ENCODE results near the gene S100Z. TPM values are rescaled to one million over a fixed set of nuclear protein-coding genes. Genes with fewer than 3 reads are reported as not detected.

S100Z gene
- not detected in 2 replicates for total RNA-seq

DNA sequence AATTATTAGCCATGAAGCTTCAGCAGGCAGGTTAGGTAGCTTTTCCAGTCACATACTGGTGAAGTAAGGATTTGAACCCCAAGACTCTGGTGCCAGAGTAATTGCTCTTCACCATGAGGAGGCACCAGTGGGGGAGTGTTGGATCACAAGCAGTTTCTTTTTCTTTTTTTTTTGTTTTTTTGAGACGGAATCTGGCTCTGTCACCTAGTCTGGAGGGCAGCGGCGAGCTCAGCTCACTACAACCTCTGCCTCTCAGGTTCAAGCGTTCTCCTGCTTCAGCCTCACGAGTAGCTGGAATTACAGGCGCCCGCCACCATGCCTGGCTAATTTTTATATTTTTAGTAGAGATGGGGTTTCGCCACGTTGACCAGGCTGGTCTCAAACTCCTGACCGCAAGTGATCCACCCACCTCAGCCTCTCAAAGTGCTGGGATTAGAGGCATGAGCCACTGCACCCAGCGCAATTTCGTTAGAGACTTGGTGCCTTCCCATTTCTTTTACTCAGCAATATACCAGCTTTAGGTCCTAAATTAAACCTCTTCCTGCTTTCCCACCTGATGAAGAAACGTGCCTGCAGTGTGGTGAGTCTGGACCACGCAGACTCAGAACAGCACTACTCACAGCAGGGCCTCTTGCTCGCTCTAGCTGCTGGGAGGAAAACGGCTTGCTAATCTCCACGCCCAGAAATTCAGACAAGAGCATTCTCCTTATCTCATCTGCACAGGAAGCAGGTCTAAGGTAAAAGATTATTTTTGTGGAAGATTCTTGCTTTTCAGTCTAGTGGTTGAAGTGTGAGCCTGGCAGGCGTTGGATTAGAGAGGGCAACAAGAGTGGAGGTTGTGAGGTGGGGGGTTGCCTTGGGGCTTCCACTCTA is at the start of gene S100Z:
S100Z (plus strand) TSS at position 596 of the 873 bp plus-strand sequence. CDS start 25,346 bp downstream, outside the sequence.

DNA sequence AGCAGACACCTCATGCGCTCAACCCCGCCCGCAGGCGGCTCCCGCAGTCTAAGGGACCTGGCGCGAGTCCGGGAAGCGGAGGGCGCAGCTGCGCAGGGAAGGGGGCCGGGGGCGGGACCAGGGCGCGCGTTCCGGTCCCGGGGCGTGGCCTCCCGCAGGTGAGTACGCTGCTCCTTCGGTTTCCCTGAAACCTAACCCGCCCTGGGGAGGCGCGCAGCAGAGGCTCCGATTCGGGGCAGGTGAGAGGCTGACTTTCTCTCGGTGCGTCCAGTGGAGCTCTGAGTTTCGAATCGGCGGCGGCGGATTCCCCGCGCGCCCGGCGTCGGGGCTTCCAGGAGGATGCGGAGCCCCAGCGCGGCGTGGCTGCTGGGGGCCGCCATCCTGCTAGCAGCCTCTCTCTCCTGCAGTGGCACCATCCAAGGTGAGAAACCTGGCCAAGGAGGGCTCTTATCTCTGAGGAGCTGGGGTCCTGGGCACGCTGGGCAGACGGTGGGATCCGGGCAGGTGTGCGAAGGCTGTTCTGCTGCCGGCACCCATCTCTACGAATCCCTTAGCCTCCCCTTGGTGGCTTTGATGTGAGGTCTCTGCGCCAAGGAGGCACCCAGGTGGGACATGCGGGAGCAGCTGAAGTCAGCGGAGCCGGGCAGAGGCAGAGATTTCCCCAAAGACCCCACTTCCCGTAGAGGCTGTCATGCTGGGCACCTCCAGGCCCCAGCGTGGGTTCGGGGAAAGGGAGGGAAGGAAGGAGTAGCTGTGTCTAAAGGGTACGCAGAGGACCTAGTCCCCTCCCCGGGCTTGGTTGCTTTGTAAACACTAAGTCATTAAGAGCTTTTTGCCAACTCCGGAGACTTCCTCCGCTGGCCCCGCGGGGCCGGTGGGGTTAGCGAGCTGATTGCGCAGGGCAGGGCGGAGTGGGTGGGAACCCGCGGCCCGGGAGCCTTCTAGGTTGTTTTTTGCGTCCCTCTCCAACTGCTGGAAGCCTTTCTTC is 30.7 kb upstream of the S100Z start, which contains the start of gene F2RL1:
F2RL1 (plus strand) TSS at position 187 of the 988 bp plus-strand sequence; CDS start at position 340, 153 bp downstream.

DNA sequence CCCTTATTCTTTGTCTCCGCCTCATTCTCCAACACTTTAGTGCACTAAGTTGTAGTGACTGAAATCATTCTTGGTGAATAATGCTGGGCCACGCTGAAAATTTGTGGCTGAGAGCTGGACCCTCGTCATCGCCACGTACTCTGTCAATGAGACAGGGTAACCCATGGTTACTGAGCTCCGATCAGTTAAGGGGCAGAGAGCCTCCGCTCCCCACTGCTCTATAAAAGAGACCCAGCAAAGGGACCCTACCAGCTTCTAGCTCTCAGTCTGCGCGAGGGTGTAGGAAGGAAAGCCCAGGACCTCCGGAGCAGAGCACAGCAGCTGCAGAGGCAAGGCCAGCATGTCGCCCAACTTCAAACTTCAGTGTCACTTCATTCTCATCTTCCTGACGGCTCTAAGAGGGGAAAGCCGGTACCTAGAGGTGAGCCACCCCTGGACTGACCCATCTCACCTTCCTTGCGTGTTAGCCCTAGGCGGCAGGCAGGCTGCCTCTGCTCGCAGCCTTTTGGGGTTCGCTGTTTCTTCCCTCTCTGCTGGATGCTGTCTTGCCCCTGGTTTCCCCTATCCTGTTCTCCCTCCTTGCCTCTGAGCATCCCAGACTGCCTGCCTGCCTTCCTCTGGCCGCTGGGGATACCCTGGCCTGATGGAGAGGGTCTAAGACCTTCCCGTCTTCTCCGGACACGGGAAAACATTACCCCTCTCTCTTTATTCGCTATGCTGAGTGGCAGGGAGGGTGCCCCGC is 103.2 kb downstream of the S100Z start, which contains the start of gene CRHBP:
CRHBP (plus strand) TSS at position 251 of the 742 bp plus-strand sequence; CDS start at position 341, 90 bp downstream.

Other genes starting within 250 kb of the S100Z start
- not detected in 2 replicates for gene F2RL2, start 226.6 kb upstream of the S100Z start, total RNA-seq
- 19.8 and 25.6 TPM in 2 replicates for gene F2R, start 133.9 kb upstream of the S100Z start, total RNA-seq
- gene F2RL1, start 31.0 kb upstream of the S100Z start, total RNA-seq = 32.2 and 94.9 TPM in 2 replicates
- 0.24 TPM in 1 of 2 replicates, not detected in the other for gene CRHBP, start 103.0 kb downstream of the S100Z start, total RNA-seq
- 23.1 and 28.1 TPM in 2 replicates for gene AGGF1, start 180.4 kb downstream of the S100Z start, total RNA-seq
- 1.4 and 3.2 TPM in 2 replicates for gene ZBED3, start 237.3 kb downstream of the S100Z start, total RNA-seq

All from tracheal epithelial cell (primary cell).